22Rv1 (cell line): ENCODE results near the gene PISD.
A peak's percentile ranks its signal among the peaks of the same experiment; 100 is the strongest.

Experiments
- H3K27ac ChIP-seq: fragments of 450-650 bp; 2 replicates; pipeline ENCODE4 v1.5.1; 2017
- ZFX ChIP-seq: fragments of 450-650 bp; IDR thresholded peaks from 2 replicates; pipeline ENCODE4 v1.6.1; 2017; ENCODE audit warnings: antibody characterized with exemption, borderline replicate concordance
- TF ChIP-seq, protein P1 (sequence below): fragments of 450-650 bp; IDR thresholded peaks from 2 replicates; pipeline ENCODE4 v1.5.1; 2017; ENCODE audit warnings: mild to moderate bottlenecking

PISD gene

DNA sequence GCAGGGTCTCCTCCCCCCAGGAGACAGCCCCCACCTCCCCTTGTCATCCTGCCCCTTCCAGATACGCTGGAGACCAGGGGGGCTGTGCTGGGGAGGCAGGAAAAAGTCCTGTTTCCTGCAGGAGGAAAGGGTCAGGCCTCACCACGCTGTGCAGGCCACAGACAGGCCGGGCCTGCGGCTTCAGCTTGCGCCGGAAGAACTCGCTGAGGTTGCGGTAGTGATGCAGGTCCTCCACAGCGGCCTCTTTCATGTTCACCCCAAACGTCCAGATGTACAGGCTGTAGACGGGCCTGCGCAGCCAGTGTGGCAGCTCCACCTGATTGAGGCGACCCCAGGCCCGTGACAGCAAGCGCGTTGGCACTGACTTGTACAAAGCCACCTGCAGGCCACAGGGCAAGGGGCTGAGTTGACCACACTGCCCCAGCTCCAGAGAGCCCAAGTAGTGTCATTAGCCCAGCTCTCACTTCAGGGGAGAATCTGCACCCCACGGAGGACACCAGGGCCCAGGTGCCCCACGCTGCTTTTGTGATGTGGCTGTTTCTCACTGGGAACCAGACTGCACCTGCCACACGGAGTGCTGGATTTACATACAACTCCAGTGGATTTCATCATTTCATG, 40.4 kb downstream of the PISD start:
- peak overlapping the region; percentile 31; the same call in 1 of the 2 replicates for H3K27ac ChIP-seq
- TF ChIP-seq ZFX: no peak
- TF ChIP-seq, protein P1, sequence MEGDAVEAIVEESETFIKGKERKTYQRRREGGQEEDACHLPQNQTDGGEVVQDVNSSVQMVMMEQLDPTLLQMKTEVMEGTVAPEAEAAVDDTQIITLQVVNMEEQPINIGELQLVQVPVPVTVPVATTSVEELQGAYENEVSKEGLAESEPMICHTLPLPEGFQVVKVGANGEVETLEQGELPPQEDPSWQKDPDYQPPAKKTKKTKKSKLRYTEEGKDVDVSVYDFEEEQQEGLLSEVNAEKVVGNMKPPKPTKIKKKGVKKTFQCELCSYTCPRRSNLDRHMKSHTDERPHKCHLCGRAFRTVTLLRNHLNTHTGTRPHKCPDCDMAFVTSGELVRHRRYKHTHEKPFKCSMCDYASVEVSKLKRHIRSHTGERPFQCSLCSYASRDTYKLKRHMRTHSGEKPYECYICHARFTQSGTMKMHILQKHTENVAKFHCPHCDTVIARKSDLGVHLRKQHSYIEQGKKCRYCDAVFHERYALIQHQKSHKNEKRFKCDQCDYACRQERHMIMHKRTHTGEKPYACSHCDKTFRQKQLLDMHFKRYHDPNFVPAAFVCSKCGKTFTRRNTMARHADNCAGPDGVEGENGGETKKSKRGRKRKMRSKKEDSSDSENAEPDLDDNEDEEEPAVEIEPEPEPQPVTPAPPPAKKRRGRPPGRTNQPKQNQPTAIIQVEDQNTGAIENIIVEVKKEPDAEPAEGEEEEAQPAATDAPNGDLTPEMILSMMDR: no peak

DNA sequence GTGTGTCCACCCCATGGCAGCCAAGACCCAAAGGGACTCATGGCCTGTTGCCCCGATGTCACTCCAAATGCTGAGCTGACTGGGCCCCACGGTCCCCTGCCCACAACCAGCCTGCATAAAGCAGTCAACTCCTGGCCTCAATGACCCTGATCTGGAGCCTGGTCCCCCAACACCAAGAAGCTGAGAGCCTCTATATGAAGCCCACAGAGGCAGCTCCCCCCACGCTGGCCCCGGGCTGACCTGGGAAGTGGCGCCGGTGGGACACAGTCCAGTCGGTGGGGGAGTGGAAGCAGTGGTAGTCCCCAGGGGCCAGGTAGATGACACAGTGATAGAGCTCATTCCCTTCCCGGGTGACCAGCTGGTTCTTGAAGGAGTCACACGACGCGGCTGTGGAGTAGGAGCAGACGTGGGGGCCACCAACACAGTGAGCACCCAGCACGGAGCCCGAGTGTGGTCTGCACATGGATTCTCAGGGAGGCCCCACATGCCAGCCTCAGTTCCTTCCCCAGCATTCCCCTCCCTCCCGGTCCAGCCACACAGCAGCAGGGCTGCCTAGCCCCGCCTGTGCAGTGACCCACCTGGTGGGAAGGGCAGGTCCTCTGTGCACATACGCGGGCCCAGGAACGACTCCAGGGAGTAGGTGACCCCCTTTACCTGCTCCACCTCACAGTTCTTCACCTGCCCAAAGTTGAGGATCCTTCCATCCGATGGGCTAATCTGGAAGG, 41.1 kb downstream of the PISD start:
- TF ChIP-seq, protein P1: no peak
- TF ChIP-seq ZFX: no peak
- H3K27ac ChIP-seq: no peak overlapping the region

DNA sequence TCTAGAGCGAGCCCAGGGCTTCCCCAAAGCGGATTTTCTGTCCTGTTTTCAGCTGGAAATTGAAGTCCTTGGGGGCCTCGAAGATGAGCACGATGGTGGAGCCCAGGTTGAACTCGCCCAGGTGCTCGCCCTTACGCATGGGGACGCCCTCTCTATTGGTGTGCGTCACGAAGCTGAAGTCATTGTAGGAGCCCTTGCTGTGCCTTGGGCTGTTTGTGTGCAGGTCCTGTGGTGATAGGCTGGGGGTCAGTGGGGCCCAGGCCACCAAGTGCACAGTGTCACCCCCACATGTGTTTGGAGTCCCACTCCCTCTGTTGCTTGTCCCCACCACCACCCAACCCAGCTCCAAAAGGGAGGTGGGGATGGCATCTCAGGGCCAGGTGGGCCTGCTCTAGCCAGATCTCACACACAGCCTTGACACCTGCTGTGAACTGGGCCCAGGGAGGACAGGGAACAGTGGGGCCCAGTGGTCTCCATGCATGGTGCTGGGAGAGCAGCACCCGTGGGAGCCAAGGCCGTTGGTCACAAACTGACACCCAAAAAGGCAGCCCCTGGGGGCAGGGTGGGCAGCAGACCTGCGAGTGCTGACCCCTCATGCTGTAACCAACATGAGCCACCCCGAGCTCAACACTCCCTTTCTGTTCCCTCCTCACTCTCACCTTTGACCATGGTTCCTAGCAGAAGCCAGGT, 42.3 kb downstream of the PISD start:
- H3K27ac ChIP-seq: peak overlapping the region; percentile 34
- no peak for TF ChIP-seq ZFX
- TF ChIP-seq, protein P1: no peak

DNA sequence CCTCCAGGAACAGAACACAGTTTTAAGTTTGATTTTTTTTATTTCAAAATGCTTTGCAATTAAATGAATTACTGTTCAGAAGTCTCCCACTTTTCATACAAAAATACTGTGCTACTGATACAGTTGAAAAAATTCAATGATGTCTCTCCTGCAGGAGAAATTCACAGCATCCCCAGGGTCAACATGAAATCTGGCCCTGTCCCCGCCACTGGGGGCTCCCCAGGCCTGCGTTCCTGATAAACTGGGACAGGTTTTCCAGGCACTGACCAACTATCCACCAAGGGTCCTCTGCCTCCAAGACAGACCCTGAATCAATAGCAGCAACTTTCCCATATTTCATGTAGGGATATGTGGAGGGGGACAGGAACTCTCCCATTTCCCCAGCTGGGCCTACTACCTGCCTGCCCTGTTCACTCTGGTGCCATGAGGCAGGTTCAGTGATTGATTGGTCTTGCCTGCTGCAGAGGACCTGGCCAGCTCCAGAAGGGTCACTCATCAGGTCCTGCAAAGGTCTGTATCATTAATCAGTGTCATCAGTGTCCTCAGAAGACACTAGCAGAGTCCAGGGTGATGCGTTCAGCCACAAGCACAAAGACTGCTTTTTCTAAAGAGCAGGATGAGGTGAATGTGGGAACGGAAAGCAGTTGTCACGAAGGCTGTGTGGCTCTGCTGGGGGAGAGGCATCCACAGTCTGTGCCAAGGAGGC, 43.4 kb downstream of the PISD start:
- peak overlapping the region; percentile 34 for H3K27ac ChIP-seq
- TF ChIP-seq ZFX: no peak
- TF ChIP-seq, protein P1: no peak

DNA sequence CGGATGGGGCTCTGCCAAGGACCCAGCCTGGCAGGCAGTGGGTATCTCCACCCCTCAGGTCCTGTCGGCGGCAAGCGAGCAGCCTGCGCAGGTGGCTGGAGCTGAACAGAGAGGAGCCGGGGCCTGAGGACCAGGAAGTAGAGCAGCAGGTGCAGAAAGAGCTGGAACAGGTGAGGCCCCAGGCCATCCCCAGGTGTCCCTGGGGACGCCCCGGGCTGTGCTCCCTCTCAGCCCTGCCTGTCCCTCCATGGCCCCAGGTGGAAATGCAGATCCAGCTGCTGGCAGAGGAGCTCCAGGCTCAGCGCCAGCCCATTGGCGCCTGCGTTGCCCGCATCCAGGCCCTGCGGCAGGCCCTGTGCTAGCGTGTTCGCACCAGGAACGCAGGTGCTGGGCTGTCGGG, 44.0 kb downstream of the PISD start:
- H3K27ac ChIP-seq: peak overlapping the region; percentile 34
- TF ChIP-seq, protein P1: no peak
- TF ChIP-seq ZFX: no peak

DNA sequence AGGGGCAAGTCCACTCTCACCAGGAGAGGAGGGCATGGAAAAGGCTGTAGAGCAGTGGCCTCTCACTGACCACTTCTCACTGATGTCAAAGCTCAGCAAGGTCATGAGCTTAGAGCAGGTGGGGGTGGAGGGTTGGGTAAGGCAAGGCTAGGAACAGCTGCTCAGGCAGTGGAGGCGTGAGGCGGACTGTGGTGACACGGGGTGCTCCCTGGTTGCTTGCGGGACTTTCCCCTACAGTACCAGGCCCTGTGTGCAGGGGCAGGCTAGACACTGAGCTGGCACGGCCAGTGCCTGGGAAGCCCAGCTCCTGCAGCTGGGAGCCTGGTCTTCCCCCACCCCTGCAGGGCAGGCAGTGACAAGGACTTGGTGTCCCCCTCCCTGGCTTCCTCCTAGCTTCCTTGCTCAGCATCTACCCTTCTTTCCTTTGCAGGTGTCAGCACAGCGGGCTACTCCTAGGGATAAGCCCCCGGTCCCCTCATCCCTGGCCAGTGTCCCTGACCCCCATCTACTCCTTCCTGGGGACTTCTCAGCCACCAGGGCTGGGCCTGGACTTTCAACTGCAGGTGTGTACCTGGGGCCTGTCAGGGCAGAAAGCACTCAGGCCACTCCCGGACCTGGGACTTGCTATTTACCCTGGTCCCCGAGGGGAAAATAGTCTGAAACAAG, 45.6 kb downstream of the PISD start:
- H3K27ac ChIP-seq: peak overlapping the region; percentile 10; the same call in 1 of the 2 replicates
- TF ChIP-seq, protein P1: no peak
- TF ChIP-seq ZFX: no peak
